Muscle of back (tissue), 11 donors: ENCODE results near the gene LRIG2. TPM values are rescaled to one million over a fixed set of nuclear protein-coding genes. Genes with fewer than 3 reads are reported as not detected.
"Not testable (repeated sequence)": the region's sequence is repeated elsewhere in the genome, so short reads cannot be mapped to it uniquely, and the experiment has no call there.

Experiments used
- DNase-seq, 3 donors: peaks; one replicate each; pipeline versions ENCODE4 v3.0.0 to v3.0.0-alpha.2; 2013
- polyA plus RNA-seq, 10 donors: library from polyadenylated mRNA; unstranded; fragments of 120-200 nt; gene quantifications; one replicate each; pipeline ENCODE4 v1.2.1, GENCODE V29; 2013; ENCODE audit not compliant: insufficient read length in 10 of 10

Gene LRIG2
- polyA plus RNA-seq, 10 donors = 7.5 to 16.9 (median 10.4) TPM

DNA sequence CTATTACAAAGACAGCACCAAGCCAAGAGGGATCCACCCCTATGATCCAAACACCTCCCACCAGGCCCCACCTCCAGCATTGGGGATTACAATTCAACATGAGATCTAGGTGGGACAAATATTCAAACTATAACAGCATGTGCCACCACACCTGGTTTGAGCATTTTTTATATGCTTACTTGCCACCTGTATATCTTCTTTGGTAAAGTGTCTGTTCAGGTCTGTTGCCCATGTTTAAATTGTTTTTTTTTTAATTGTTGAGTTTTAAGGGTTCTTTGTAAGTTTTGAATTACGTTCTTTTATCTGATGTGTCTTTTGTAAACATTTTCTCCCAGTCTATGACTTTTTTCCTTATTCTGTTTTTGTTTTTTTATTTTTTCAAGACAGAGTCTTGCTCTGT, 83.4 kb downstream of the LRIG2 start:
- no peak for DNase-seq

DNA sequence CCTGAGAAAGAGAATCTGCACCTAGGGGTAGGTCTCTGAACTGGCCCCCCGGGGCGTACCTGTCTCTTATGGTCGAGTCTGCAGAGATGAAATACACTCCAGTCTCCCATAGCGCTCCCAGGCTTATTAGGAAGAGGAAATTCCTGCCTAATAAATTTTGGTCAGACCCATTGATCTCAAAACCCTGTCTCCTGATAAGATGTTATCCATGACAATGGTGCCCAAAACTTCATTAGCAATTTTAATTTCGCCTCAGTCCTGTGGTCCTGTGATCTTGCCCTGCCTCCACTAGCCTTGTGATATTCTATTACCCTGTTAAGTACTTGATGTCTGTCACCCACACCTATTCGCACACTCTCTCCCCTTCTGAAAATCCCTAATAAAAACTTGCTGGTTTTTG, 85.7 kb downstream of the LRIG2 start:
- not testable (repeated sequence) for DNase-seq

- DNase-seq = no peak
These were observed 93.5 kb downstream of the LRIG2 start for GRCh38 chr1:113166473-113166872.

- DNase-seq = no peak
These were observed 95.9 kb downstream of the LRIG2 start for GRCh38 chr1:113168946-113169345.

DNA sequence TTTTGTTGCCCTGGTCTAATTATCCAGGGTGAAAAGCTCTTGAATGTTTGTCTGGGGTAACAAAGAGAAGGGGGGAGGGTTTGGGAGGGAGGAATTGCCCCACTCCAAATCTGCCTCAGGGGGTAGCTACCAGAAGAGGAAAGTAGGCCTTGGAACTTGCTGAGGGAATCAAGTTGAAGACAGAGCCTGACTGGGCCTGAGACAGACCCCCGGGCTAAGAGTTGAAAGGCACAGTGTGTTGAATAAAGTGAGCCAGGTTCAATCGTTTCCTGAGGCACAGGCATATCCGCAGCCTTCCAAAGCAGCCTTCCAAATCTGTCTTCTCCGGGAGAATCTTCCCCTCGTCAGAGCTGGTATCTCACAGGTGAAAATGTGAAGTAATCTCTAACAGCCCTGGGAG, 96.6 kb downstream of the LRIG2 start:
- no peak for DNase-seq

DNA sequence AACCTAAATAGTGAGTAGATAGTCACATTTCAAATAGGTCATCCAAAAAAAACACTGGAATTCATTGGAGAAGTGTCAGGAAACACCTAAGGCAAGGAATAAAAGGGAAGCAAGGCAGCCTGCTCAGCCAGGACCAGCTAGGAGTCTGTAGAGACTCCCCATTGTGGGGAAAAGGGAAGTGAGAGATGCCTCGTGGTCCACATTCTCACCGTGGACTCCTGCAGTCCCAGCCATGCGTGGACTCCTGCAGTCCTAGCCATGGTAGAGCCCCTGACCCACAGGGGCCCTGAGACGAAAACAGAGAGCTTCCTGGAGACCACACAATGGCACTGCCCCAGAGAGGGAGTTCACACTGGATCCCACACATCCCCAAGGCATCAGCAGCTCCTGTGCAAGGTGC, 97.5 kb downstream of the LRIG2 start:
- DNase-seq = no peak

GRCh38 chr1:113178106-113178505, 105.1 kb downstream of the LRIG2 start:
- no peak for DNase-seq

- DNase-seq = no peak
These were observed 105.5 kb downstream of the LRIG2 start for GRCh38 chr1:113178522-113178921.

Other genes with a start within 250 kb of the LRIG2 start
- gene SLC16A1, start 117.0 kb upstream of the LRIG2 start, polyA plus RNA-seq = 10 to 100 TPM; 33.4 to 57.3 (median 38.7) TPM